Fibroblast of villous mesenchyme (primary cell): ENCODE results near the gene GSTM5. TPM values are rescaled to one million over a fixed set of nuclear protein-coding genes. Genes with fewer than 3 reads are reported as not detected.

Experiments
- DNase-seq: peaks from one replicate; pipeline ENCODE4 v3.0.0-alpha.2; 2010; ENCODE audit warnings: low read depth
- H3K4me3 ChIP-seq: 2 replicates; pipeline ENCODE4 v1.5.1; 2011; ENCODE audit warnings: low read depth, mild to moderate bottlenecking, low read length
- CTCF ChIP-seq: IDR thresholded peaks from 2 replicates; pipeline ENCODE4 v1.5.1; 2012; ENCODE audit warnings: low read depth, mild to moderate bottlenecking, low read length; ENCODE audit not compliant: insufficient read depth
- total RNA-seq: library from RNA; depleted of rRNA; stranded (reverse); fragments of >200 nt; gene quantifications from 2 replicates; pipeline ENCODE4 v1.2.3, GENCODE V29; 2012

Gene GSTM5
- total RNA-seq, 1 donor, result 9.1 TPM

- no peak for TF ChIP-seq CTCF
- no peak for DNase-seq
- H3K4me3 ChIP-seq, result no peak overlapping the region
Measured at GRCh38 chr1:109762039-109762585, 50.1 kb downstream of the GSTM5 start.

- no peak overlapping the region for H3K4me3 ChIP-seq
- TF ChIP-seq CTCF, result no peak
- DNase-seq, result peak; percentile 91
Measured at GRCh38 chr1:109762821-109763645, 51.0 kb downstream of the GSTM5 start.

- no peak for TF ChIP-seq CTCF
- no peak within 1 kb of the TSS for H3K4me3 ChIP-seq
- DNase-seq, result no peak
Measured at GRCh38 chr1:109763646-109764415, 51.8 kb downstream of the GSTM5 start, which contains the start of gene EPS8L3. EPS8L3 (minus strand) TSS chr1:109763923; CDS start chr1:109761749, 2,174 bp downstream.

- no peak for TF ChIP-seq CTCF
- H3K4me3 ChIP-seq, result no peak overlapping the region
- no peak for DNase-seq
Measured at GRCh38 chr1:109764561-109765482, 52.8 kb downstream of the GSTM5 start.

- TF ChIP-seq CTCF, result no peak
- no peak for DNase-seq
- H3K4me3 ChIP-seq, result no peak overlapping the region
Measured at GRCh38 chr1:109765483-109765815, 53.4 kb downstream of the GSTM5 start.
